ENCODE results near the gene OR6C6.
"Not testable (repeated sequence)": the region's sequence is repeated elsewhere in the genome, so short reads cannot be mapped to it uniquely, and the experiment has no call there.

Gene OR6C6

GRCh38 chr12:55296469-55296868, at the start of gene OR6C6:
Gene OR6C6 (minus strand): TSS chr12:55296569. CDS start chr12:55295232, 1,337 bp downstream.
- DNase-seq (ENCODE audit: low spot score) (no peak), FAIRE-seq (no peak)

- no peak for DNase-seq (ENCODE audit: low spot score)
- FAIRE-seq = no peak
These were observed 39.6 kb upstream of the OR6C6 start for GRCh38 chr12:55336002-55336401.

GRCh38 chr12:55330446-55330845, 34.1 kb upstream of the OR6C6 start, which contains the start of gene OR6C3:
Gene OR6C3 (plus strand): TSS chr12:55330746. CDS start chr12:55331701, 955 bp downstream.
- no peak for DNase-seq (ENCODE audit: low spot score)
- FAIRE-seq = no peak

GRCh38 chr12:55325801-55326200, 29.4 kb upstream of the OR6C6 start:
- DNase-seq (ENCODE audit: low spot score); FAIRE-seq: not testable (repeated sequence)

- DNase-seq (ENCODE audit: low spot score) = no peak
- FAIRE-seq = no peak
These were observed 23.8 kb upstream of the OR6C6 start for GRCh38 chr12:55320201-55320600.

- no peak for FAIRE-seq
These were observed 17.7 kb upstream of the OR6C6 start, which contains the start of gene OR6C1 for GRCh38 chr12:55314043-55314442. Gene OR6C1 (plus strand): TSS chr12:55314343. CDS start chr12:55320600, 6,257 bp downstream.

GRCh38 chr12:55289999-55290398, 6.4 kb downstream of the OR6C6 start:
- DNase-seq (ENCODE audit: low spot score) (no peak), FAIRE-seq (no peak)

More at GRCh38 chr12:55314043-55314442, 17.7 kb upstream of the OR6C6 start, which contains the start of gene OR6C1:
- DNase-seq (ENCODE audit: low spot score) = no peak

- DNase-seq (ENCODE audit: low spot score) = no peak
- no peak for FAIRE-seq
These were observed 15.4 kb downstream of the OR6C6 start for GRCh38 chr12:55280991-55281390.

GRCh38 chr12:55258303-55258702, 38.1 kb downstream of the OR6C6 start:
- no peak for FAIRE-seq
- DNase-seq (ENCODE audit: low spot score) = no peak

- no peak for DNase-seq (ENCODE audit: low spot score)
- no peak for FAIRE-seq
These were observed 39.5 kb downstream of the OR6C6 start for GRCh38 chr12:55256831-55257230.

GRCh38 chr12:55253281-55253680, 43.1 kb downstream of the OR6C6 start:
- FAIRE-seq = no peak

GRCh38 chr12:55250944-55251343, 45.4 kb downstream of the OR6C6 start:
- DNase-seq (ENCODE audit: low spot score) (no peak), FAIRE-seq (no peak)

More at GRCh38 chr12:55253281-55253680, 43.1 kb downstream of the OR6C6 start:
- no peak for DNase-seq (ENCODE audit: low spot score)

- no peak for FAIRE-seq
- no peak for DNase-seq (ENCODE audit: low spot score)
These were observed 50.2 kb downstream of the OR6C6 start for GRCh38 chr12:55246159-55246558.

- DNase-seq (ENCODE audit: low spot score) (no peak), FAIRE-seq (no peak)
These were observed 52.1 kb downstream of the OR6C6 start, which contains the start of gene OR6C74 for GRCh38 chr12:55244309-55244708. Gene OR6C74 (plus strand): TSS chr12:55244609. CDS start chr12:55247288, 2,679 bp downstream.
